GM21825 (cell line): Measurements from ENCODE around the gene ANKDD1B.
"Not testable (repeated sequence)": the region's sequence is repeated elsewhere in the genome, so short reads cannot be mapped to it uniquely, and the experiment has no call there.

Experiments
- ATAC-seq: cut with Tn5 transposase; IDR thresholded peaks from one replicate; pipeline ENCODE4 v1.9.1; 2021; ENCODE audit warnings: mild to moderate bottlenecking, moderate library complexity; ENCODE audit not compliant: unreplicated experiment

ANKDD1B gene

GRCh38 chr5:75611311-75612225 is at the start of gene ANKDD1B:
Gene ANKDD1B, plus strand, starts transcription at chr5:75611453. Its CDS starts 182 bp downstream, at chr5:75611635.
- no peak for ATAC-seq

- not testable (repeated sequence) for ATAC-seq
Measured at GRCh38 chr5:75565991-75566709, 45.1 kb upstream of the ANKDD1B start.

GRCh38 chr5:75566710-75567309 is 44.4 kb upstream of the ANKDD1B start:
- ATAC-seq, result peak; percentile 88

GRCh38 chr5:75567710-75568109 is 43.5 kb upstream of the ANKDD1B start:
- ATAC-seq, result peak; percentile 44

GRCh38 chr5:75568202-75568601 is 43.1 kb upstream of the ANKDD1B start:
- ATAC-seq, result no peak

DNA sequence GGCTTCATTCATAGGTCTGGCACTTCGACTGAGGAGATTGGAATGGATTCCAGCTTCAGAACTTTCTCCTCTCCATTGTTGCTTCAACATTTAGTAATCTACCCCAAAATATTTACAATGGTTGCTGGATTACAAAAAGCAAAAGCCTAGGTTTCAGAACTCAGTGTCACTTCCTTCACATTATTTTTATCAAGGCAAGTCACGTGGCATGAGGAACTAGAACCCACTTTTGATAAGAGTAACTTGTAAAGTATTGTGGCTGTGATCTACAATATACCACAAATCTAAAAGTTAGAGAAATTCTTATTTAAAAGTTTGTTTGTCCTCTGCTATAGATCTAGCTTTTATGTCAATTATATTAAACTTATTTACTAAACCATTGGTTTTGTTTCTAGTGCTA is 39.7 kb upstream of the ANKDD1B start:
- no peak for ATAC-seq

DNA sequence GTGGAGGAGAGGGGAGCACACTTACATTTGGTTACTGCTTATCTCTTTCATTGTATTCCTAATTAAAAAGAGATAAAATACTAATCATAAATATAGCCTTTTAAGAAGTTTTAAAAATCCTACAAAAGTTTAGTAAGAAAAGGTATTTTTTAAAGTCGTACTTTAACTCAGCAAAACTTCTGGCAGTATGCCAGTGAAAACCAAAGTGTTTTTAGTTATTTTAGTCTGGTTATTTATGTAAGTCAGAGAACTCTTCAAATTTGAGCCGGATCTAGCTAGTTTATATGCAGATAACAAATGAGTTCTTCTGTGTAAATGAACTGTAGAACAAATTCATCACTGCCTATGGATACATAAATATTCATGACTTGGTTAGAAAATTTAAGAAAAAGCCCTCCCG is 36.5 kb upstream of the ANKDD1B start:
- ATAC-seq, result no peak

DNA sequence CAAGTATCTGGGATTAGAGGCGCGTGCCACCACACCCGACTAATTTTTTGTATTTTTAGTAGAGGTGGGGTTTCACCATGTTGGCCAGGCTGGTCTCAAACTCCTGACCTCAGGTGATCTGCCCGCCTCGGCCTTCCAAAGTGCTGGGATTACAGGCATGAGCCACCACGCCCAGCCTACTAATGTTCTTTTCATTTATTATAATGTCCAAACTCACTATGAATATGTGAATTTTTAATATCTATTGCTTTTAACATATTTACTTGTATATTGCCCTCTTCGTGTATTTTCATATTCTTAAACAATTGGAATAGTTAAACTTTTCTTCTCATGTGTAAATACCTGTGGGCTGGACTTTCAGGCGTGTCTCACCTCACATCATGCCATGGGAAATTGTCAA is 33.0 kb upstream of the ANKDD1B start:
- ATAC-seq, result not testable (repeated sequence)

GRCh38 chr5:75584641-75585040 is 26.6 kb upstream of the ANKDD1B start:
- no peak for ATAC-seq

- ATAC-seq, result no peak
Measured at GRCh38 chr5:75588666-75589065, 22.6 kb upstream of the ANKDD1B start.

DNA sequence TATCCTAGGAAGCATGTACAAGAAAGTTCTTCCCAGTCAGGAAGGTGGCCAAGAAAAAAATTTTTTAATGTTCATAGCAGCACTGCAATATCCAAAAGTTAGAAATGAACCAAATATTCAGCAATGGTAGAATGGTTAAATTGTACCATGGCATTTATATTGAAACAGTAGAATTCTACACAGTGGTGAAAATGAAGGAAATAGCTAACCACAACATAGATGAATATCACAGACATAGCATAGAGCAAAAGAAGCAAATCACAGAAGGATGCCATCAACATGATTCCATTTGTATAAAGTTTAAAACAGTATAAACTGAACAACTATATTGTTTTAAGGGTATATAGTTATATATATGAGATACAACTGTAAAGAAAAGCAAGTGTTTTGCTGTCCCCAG is 10.7 kb upstream of the ANKDD1B start:
- ATAC-seq, result no peak

GRCh38 chr5:75601567-75601966 is 9.7 kb upstream of the ANKDD1B start:
- no peak for ATAC-seq

- no peak for ATAC-seq
Measured at GRCh38 chr5:75601996-75602395, 9.3 kb upstream of the ANKDD1B start.

DNA sequence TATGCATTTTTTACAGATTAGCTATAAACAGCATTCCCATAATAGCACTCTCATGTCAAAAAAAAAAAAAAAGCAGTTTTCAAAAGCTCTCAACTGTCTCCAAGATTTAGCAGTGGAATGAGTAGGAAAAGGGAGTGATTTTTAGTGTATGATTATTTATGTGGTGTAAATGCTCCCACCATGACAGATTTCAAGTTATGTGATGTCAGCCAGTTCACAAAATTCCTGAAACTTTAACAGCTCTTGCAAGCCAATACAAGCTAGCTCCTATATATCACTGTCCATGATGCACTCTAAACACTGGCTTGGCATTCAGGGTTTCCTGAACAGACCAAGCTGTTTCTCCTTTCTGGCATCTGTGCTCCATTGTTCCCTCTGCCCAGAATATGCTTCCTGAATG is 7.9 kb upstream of the ANKDD1B start:
- ATAC-seq, result no peak

GRCh38 chr5:75603821-75604220 is 7.4 kb upstream of the ANKDD1B start:
- no peak for ATAC-seq

DNA sequence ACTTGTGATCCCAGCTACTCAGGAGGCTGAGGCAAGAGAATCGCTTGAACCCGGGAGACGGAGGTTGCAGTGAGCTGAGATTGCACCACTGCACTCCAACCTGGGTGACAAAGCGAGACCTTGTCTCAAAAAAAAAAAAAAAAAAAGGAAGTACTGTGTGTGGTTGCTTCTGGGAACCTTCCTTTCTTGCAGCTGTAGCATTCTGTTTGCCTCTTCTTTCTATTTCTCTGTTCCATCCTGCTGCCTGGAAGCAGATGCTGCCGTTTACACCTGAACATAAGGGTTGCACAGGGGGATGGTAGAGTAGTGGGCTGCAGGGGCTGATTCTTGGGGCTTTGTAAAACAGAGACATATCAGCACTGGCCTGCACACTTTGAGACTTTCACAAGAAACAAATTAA is 3.9 kb upstream of the ANKDD1B start:
- ATAC-seq, result not testable (repeated sequence)

- no peak for ATAC-seq
Measured at GRCh38 chr5:75608870-75609269, 2.4 kb upstream of the ANKDD1B start.

DNA sequence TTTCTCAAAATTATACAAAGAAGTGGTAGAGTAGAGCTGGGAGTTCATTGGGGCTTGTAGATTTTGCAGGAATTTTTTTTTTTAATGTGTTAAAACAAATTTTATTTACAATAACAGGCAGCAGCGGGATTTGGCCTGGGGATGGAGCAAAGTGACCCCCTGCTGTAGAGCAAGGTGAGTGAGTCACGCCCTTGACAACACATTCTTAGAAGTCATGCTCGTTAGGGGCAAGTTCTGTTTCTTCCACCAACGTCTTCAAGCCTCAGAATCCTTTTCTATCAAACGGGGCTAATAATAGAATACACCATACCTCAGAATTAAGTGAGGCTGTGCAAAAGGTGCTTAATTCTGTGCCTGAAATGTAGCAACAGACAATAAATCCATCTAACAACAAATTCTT is 1.1 kb upstream of the ANKDD1B start:
- no peak for ATAC-seq

GRCh38 chr5:75610859-75611310 is 368 bp upstream of the ANKDD1B start:
- ATAC-seq, result not testable (repeated sequence)

- no peak for ATAC-seq
Measured at GRCh38 chr5:75612226-75612569, 945 bp downstream of the ANKDD1B start.

GRCh38 chr5:75612901-75613300 is 1.6 kb downstream of the ANKDD1B start:
- ATAC-seq, result no peak

- ATAC-seq, result no peak
Measured at GRCh38 chr5:75614176-75614575, 2.9 kb downstream of the ANKDD1B start.
